Inflammatory macrophage (primary cell): ENCODE data around the gene HS3ST6.
"Not testable (repeated sequence)": the region's sequence is repeated elsewhere in the genome, so short reads cannot be mapped to it uniquely, and the experiment has no call there.

Experiments
- DNase-seq, 2 donors: peaks; one replicate each; pipeline ENCODE4 v3.0.0-alpha.2; 2020 to 2022

HS3ST6 gene

GRCh38 chr16:1946495-1947368, 28.5 kb upstream of the HS3ST6 start:
- no peak for DNase-seq

DNA sequence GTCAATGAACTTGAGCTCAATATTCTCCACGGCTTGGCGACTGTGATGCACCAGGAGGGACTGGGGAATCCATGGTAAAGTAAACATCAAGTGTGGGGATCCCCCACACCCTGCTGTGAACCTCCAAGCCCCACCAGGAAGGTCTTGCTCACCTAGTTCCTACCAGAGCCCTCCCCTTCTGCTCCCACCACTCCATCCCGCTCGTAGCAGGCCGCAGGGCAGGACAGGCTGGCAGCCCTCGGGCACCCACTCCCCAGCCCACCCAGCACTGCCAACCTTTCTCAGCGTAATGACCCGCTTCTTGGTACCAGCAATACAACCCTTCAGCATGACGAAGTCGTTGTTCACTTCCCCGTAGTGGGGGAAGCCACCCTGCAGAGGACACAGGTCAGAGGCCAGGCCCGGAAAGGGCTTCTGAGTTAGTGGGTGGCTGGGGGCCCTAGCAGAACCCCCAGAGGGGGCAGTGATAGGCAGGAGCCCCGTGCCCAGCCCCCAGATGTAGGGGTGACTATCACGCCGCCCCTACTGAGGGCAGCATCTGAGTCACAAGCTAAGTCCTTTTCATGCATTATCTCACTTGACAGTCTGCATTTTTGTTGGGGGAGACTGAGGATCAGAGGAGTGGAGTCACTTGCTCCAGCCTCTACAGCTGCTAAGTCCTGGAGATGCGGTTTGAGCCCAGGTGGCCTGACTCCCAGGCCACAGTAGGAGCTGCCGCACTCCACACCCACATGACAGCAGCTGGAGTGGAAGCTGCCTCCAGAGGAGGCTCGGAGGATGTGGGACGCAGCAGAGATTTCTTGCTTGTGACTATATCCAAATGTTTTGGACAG, 27.6 kb upstream of the HS3ST6 start:
- no peak for DNase-seq

- DNase-seq: no peak
These were observed 26.5 kb upstream of the HS3ST6 start for GRCh38 chr16:1944612-1945199.

- DNase-seq: peak; percentile 99 to 100
These were observed 24.9 kb upstream of the HS3ST6 start, which contains the start of gene MSRB1 for GRCh38 chr16:1942810-1943726. Gene MSRB1 (minus strand): TSS chr16:1943199. CDS start chr16:1943156, 43 bp downstream.

GRCh38 chr16:1942047-1942809, 24.0 kb upstream of the HS3ST6 start:
- DNase-seq: peak; percentile 67 to 79

DNA sequence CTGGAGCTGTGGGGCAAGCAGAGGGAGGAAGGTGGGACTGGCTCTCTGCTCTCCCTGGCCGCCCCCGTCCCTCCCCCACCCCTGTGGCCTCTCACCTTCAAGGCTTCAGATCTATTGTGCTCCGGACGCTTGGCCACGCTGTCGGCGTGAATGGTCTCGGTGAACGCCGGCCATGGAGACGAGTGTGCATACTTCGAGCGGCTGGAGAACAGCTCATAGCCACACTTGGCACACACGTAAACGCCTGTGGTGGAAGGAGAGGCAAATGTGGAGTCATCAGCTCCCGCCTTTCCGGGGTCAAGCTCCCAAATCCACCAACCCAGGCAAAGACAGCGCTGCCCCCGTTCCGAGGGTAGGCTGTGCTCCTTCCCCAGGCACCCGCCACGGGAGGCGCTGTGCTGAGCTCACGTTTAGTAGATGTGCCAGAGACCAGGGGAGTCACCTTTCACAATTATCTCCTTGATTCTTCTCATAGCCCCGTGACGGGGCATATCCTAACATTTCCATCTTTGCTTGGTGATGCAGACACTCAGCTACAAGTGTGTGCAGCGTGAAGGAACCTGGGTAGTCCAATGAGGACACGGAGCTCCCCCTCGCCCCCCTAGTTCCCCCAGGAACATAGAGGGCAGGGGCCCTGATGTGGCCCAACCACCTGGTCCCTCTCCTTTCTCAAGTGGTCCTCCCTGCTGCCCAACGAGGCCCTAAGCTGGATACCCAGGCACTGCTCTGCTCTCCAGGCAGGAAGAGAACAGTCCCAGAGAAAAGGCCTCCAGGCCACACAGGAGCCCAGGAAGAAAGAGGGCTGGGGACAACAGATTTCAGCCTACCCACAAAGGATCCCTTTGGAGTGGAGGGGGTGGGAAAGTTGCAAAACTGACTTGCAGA, 23.2 kb upstream of the HS3ST6 start:
- DNase-seq: no peak

GRCh38 chr16:1940273-1941161, 22.3 kb upstream of the HS3ST6 start:
- peak in 1 of 2 donors; percentile 68 for DNase-seq

DNA sequence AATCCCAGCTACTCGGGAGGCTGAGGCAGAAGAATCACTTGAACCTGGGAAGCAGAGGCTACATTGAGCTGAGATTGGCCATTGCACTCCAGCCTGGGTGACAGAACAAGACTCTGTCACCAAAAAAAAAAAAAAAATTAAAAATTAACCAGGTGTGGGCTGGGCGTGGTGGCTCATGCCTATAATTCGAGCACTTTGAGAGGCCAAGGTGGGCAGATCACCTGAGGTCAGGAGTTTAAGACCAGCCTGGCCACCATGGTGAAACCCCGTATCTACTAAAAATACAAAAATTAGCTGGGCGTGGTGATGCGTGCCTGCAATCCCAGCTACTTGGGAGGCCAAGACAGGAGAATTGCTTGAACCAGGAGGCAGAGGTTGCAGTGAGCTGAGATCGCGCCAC, 21.6 kb upstream of the HS3ST6 start:
- not testable (repeated sequence) for DNase-seq

DNA sequence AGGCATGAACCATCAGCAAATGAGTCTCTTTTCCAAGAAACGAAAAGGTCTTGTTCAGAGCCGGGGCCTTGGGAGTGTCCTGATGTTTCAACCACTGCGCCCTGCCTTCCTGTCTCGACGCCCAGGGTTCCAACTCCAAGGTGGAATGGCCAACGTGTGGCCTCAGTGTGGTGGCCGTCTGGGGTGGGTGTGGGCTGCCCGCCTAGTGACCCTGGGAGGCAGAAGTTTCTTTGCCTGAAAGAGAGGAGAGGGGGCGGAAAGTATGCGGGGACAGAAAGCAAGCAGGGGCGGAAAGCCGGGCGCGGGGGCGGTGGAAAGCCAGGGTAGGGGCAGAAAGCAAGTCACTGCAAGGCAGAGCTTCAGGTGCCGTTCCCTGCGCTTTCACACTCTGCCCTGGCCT, 20.7 kb upstream of the HS3ST6 start:
- no peak for DNase-seq

DNA sequence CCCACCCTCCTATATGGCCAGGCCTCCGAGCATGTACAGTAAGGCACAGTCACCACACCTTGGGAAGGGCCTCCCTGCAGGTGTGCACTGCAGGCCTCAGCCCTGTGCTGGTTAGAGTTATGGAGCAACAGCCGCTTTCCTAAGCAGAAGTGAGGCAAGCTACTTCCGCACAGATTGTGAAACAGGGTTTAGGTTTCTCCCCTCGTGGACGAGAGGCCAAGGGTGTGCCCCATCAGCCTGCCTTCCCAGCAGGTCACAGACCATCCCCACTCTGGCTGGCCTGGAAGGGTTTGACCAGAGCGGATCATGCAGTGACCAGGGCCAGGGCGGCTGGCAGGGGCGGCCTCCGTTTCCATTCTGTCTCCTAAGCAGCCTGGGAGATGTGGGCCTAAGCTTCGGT, 20.1 kb upstream of the HS3ST6 start:
- DNase-seq: peak; percentile 85 to 87

DNA sequence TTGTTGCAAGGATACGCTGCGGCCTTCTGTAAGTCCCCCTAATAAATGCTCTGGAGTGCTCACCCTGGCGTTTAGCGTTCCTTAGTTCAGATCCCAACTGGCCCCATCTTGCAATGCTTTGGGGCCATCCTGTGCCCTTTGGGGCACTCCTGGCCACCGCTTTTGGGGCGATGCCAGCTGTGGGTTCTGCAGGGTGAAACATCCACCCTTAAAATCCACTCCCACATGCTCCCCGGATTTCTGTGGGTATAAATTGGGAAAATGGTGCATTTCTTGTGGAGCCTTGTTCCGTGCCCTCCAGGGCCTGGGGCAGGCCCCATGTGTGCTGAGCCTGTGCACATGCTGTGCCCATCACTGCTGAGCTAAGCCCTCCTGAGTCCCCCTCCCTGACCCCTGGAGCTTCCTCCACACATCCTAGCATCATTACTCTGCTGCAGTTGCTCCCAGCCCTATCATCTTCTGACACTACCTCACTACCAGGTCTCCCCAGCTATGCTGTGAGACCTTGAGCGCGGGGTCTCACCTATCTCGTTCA, 18.8 kb upstream of the HS3ST6 start:
- DNase-seq: no peak

GRCh38 chr16:1933097-1933661, 15.0 kb upstream of the HS3ST6 start:
- no peak for DNase-seq

DNA sequence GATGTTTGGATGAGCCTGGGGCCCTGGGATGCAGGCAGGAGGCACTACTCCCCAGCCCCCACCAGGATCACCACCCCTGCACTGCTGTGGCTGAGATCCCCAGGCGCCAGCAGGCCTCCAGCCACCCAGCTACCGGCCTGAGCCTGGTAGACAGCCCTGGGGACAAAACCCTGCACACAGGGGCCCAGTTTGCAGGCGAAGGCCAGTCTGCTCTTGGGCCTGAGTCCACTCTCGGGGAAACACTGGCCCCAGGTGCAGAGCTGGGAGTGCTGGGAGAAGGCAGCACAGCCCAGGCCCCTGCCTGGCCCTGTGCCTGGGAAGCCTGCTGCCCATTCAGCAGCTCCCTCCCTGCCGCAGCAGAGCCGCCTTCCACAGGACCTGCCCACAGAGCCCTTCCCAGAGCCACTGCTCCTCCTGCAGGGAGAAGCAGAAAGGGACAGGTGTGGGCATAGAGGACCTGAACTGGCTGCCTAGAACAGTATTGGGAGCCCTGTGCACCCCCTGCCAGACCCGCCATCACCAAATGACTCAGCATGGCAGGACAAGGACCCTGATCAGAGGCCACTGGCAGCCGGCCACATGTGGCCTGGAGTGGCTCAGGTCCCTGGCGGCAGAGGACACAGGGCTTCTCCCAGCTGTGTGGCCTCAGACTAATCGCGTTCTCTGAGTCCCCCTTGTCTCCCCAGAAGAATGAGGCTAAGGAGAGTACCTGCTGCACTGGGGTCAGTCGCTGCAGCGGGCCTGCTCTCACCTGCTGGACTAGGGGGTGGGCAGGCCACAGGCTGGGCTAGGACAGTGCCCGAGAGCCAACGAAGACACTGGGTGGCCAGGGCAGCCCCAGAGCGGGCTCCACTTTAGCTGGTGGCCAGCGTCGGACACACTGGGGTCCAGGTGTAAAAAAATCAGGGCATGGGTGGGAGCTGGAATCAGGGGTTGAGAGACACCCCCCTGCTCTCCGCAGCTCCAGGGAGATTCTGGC, 14.1 kb upstream of the HS3ST6 start:
- no peak for DNase-seq

DNA sequence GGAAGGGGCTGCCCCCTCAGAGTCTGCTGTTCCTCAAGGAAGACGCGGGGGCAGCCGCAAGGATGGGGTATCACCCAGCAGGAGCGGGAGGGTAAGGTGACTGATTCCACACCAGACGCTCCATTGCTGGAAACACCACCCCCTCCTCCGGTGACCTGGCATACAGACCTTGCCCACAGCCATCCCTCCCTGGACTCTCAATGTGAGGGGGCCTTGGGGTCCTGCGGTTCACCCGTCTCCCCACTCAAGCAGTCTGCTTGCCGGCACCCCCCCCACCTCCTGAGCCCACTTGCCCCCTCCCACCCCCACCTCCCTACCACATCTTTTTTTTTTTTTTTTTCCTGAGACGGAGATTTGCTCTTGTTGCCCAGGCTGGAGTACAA, 12.1 kb upstream of the HS3ST6 start:
- no peak for DNase-seq

- peak; percentile 89 to 90 for DNase-seq
These were observed 11.5 kb upstream of the HS3ST6 start for GRCh38 chr16:1929578-1930337.

DNA sequence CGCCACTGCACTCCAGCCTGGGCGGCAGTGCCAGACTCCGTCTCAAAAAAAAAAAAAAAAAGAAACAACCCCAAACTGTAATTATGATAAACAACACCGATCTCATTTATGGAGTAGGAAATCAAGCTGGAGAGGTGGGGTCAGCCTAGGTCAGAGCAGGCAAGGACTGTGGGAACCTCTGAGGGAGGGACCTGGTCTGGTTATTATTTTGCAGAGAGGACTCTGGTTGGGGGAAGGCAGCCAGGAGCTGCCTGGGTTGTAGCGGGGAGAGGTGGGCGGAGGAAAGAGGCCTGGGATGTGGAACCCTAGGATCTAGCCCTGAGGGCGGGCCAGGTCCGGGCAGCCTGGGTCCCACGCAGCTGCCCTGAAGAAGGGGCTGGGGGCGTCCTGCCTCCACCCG, 10.9 kb upstream of the HS3ST6 start:
- peak; percentile 7 to 17 for DNase-seq
